PFSK-1 (cell line): ENCODE results near the gene CIPC.
A peak's percentile ranks its signal among the peaks of the same experiment; 100 is the strongest.

Experiments used
- FOXP2 ChIP-seq: optimal IDR thresholded peaks from 2 replicates; pipeline ENCODE3; 2011; ENCODE audit warnings: borderline replicate concordance, control low read depth, inconsistent platforms; ENCODE audit not compliant: insufficient read depth; ENCODE audit errors: extremely low read length, extremely low read depth
- POLR2AphosphoS5 ChIP-seq: IDR thresholded peaks from 2 replicates; pipeline ENCODE4 v1.6.1; 2012; ENCODE audit warnings: low read depth, mild to moderate bottlenecking, control low read depth, low read length, moderate library complexity
- REST ChIP-seq, 2 experiments: IDR thresholded peaks; 2 replicates each; pipeline versions ENCODE4 v1.6.1 to v1.8.0; 2011 to 2012; ENCODE audit warnings: low read depth in 2 of 2, low read length in 2 of 2, control low read depth in 1 of 2, inconsistent platforms in 1 of 2, mild to moderate bottlenecking in 1 of 2, moderate library complexity in 1 of 2; ENCODE audit not compliant: insufficient read depth in 1 of 2
- SIN3A ChIP-seq: IDR thresholded peaks from 2 replicates; pipeline ENCODE4 v1.6.1; 2012; ENCODE audit warnings: mild to moderate bottlenecking, low read length, moderate library complexity, borderline replicate concordance; ENCODE audit not compliant: insufficient read depth
- TAF1 ChIP-seq: IDR thresholded peaks from 2 replicates; pipeline ENCODE4 v1.6.1; 2012; ENCODE audit warnings: low read length, control low read depth, borderline replicate concordance; ENCODE audit not compliant: insufficient read depth

CIPC gene

GRCh38 chr14:77055306-77055705 is 42.8 kb upstream of the CIPC start:
- TF ChIP-seq REST (IDR thresholded peaks at IDR 0.05; ENCODE audit: insufficient read depth in 1 of 2, low read depth in 2 of 2, low read length in 2 of 2), result no peak
- no peak for TF ChIP-seq FOXP2
- TF ChIP-seq POLR2AphosphoS5, result no peak
- no peak for TF ChIP-seq SIN3A
- no peak for TF ChIP-seq TAF1

DNA sequence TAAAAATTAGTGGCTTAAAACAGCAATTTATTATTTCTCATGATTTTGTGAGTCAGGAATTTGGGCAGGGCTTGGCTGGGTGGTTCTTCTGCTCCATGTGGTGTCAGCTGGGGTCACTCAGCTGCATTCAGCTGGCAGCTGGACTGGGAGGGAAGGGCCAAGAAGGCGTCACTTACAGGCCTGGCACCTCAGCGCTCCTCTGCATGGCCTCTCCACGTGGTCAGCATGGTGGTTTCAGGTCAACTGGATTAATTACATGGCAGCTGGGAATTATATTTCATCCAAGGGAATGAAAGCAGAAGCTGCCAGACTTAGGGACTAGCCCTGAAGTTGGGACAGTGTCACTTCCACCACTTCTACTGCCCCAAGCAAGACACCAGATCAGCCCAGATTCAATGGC is 42.1 kb upstream of the CIPC start:
- TF ChIP-seq TAF1, result no peak
- no peak for TF ChIP-seq POLR2AphosphoS5
- no peak for TF ChIP-seq REST (IDR thresholded peaks at IDR 0.05; ENCODE audit: insufficient read depth in 1 of 2, low read depth in 2 of 2, low read length in 2 of 2)
- TF ChIP-seq SIN3A, result no peak
- no peak for TF ChIP-seq FOXP2

DNA sequence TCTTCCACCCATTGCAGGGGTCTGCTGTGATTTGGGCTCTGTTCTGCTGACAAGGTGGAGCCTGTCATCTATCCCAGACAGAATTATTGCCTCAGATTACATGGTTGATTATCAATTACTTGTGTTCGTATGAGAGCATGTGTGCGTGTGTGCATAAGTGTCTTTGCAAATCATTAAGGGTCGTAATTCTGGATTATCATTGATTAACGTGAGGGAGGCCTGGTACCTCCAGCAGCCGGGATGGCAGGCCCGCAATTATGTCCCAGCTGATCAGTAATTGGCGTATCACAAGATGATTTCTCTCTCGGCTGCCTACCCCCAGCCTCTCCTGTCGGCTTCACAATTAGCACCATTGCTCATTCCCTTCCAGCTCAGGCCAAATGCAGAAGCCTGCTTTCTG is 39.9 kb upstream of the CIPC start:
- no peak for TF ChIP-seq FOXP2
- TF ChIP-seq POLR2AphosphoS5, result no peak
- TF ChIP-seq TAF1, result no peak
- no peak for TF ChIP-seq REST (IDR thresholded peaks at IDR 0.05; ENCODE audit: insufficient read depth in 1 of 2, low read depth in 2 of 2, low read length in 2 of 2)
- TF ChIP-seq SIN3A, result no peak

GRCh38 chr14:77058785-77059184 is 39.3 kb upstream of the CIPC start:
- TF ChIP-seq FOXP2 (no peak), POLR2AphosphoS5 (no peak)

GRCh38 chr14:77059276-77059915 is 38.7 kb upstream of the CIPC start:
- TF ChIP-seq FOXP2 (peak; percentile 47), REST (IDR thresholded peaks at IDR 0.05; ENCODE audit: insufficient read depth in 1 of 2, low read depth in 2 of 2, low read length in 2 of 2) (0 out of 4 replicates have a peak, but pooled peaks of 1 of the 2 experiments have one; percentile 39), SIN3A (no peak), POLR2AphosphoS5 (0 out of 2 replicates have a peak, but pooled peaks have one; percentile 24)
